ENCODE results near the gene CD9.
"Not testable (repeated sequence)": the region's sequence is repeated elsewhere in the genome, so short reads cannot be mapped to it uniquely, and the experiment has no call there.

The CD9 gene

GRCh38 chr12:6198556-6198955 is 1.6 kb upstream of the CD9 start:
- in situ Hi-C loops (cut with HindIII; ENCODE audit: low sequenced_read_pairs) = no loop called here

- in situ Hi-C loops (cut with HindIII; ENCODE audit: low sequenced_read_pairs) = no loop called here
Measured at GRCh38 chr12:6198985-6199530, 1.1 kb upstream of the CD9 start.

- in situ Hi-C loops (cut with HindIII; ENCODE audit: low sequenced_read_pairs) = no loop called here
Measured at GRCh38 chr12:6199531-6200255, 507 bp upstream of the CD9 start.

- in situ Hi-C loops (cut with HindIII; ENCODE audit: low sequenced_read_pairs) = no loop called here
Measured at GRCh38 chr12:6201213-6201608, 1.0 kb downstream of the CD9 start.

- in situ Hi-C loops (cut with HindIII; ENCODE audit: low sequenced_read_pairs) = no loop called here
Measured at GRCh38 chr12:6201826-6202225, 1.6 kb downstream of the CD9 start.

- in situ Hi-C loops (cut with HindIII; ENCODE audit: low sequenced_read_pairs) = no loop called here
Measured at GRCh38 chr12:6202304-6202703, 2.1 kb downstream of the CD9 start.

- in situ Hi-C loops (cut with HindIII; ENCODE audit: low sequenced_read_pairs) = no loop called here
Measured at GRCh38 chr12:6202846-6203245, 2.6 kb downstream of the CD9 start.

GRCh38 chr12:6203601-6204000 is 3.4 kb downstream of the CD9 start:
- in situ Hi-C loops (cut with HindIII; ENCODE audit: low sequenced_read_pairs) = no loop called here

- in situ Hi-C loops (cut with HindIII; ENCODE audit: low sequenced_read_pairs) = no loop called here
Measured at GRCh38 chr12:6204533-6205143, 4.4 kb downstream of the CD9 start.

GRCh38 chr12:6205144-6205539 is 4.9 kb downstream of the CD9 start:
- in situ Hi-C loops (cut with HindIII; ENCODE audit: low sequenced_read_pairs) = no loop called here

- in situ Hi-C loops (cut with HindIII; ENCODE audit: low sequenced_read_pairs) = no loop called here
Measured at GRCh38 chr12:6205761-6206160, 5.6 kb downstream of the CD9 start.

GRCh38 chr12:6206327-6206726 is 6.1 kb downstream of the CD9 start:
- in situ Hi-C loops (cut with HindIII; ENCODE audit: low sequenced_read_pairs) = no loop called here

- in situ Hi-C loops (cut with HindIII; ENCODE audit: low sequenced_read_pairs) = no loop called here
Measured at GRCh38 chr12:6207259-6207925, 7.2 kb downstream of the CD9 start.

- in situ Hi-C loops (cut with HindIII; ENCODE audit: low sequenced_read_pairs) = no loop called here
Measured at GRCh38 chr12:6208130-6208529, 7.9 kb downstream of the CD9 start.

- in situ Hi-C loops (cut with HindIII; ENCODE audit: low sequenced_read_pairs) = not testable (repeated sequence)
Measured at GRCh38 chr12:6209428-6209827, 9.2 kb downstream of the CD9 start.

GRCh38 chr12:6211421-6211869 is 11.2 kb downstream of the CD9 start:
- in situ Hi-C loops (cut with HindIII; ENCODE audit: low sequenced_read_pairs) = no loop called here

GRCh38 chr12:6212086-6212485 is 11.9 kb downstream of the CD9 start:
- in situ Hi-C loops (cut with HindIII; ENCODE audit: low sequenced_read_pairs) = no loop called here

- in situ Hi-C loops (cut with HindIII; ENCODE audit: low sequenced_read_pairs) = no loop called here
Measured at GRCh38 chr12:6213969-6214368, 13.8 kb downstream of the CD9 start.

- in situ Hi-C loops (cut with HindIII; ENCODE audit: low sequenced_read_pairs) = no loop called here
Measured at GRCh38 chr12:6214633-6215032, 14.4 kb downstream of the CD9 start.

GRCh38 chr12:6215120-6215807 is 15.1 kb downstream of the CD9 start:
- in situ Hi-C loops (cut with HindIII; ENCODE audit: low sequenced_read_pairs) = no loop called here

- in situ Hi-C loops (cut with HindIII; ENCODE audit: low sequenced_read_pairs) = no loop called here
Measured at GRCh38 chr12:6215932-6216494, 15.8 kb downstream of the CD9 start.

Data from DLD1 (cell line).